ENCODE data around the gene CTAGE8.
"Not testable (repeated sequence)": the region's sequence is repeated elsewhere in the genome, so short reads cannot be mapped to it uniquely, and the experiment has no call there.

- TF ChIP-seq YBX1 (IDR thresholded peaks at IDR 0.05); NFYB (IDR thresholded peaks at IDR 0.05; ENCODE audit: insufficient read depth, low read depth, low read length); POLR2A (IDR thresholded peaks at IDR 0.05; ENCODE audit: low read depth, low read length); ESRRA (IDR thresholded peaks at IDR 0.05; ENCODE audit: low read length); ZZZ3 (IDR thresholded peaks at IDR 0.05; ENCODE audit: control insufficient read depth, insufficient read length, low read depth); FOXM1 (IDR thresholded peaks at IDR 0.05; ENCODE audit: low read depth, low read length); CUX1 (IDR thresholded peaks at IDR 0.05; ENCODE audit: insufficient replicate concordance, low read depth, low read length); CTCF (IDR thresholded peaks at IDR 0.05 in 2 of 3, conservative IDR thresholded peaks at IDR 0.05 in 1 of 3; ENCODE audit: control insufficient read depth in 2 of 3, extremely low read depth in 1 of 3, insufficient read depth in 1 of 3, low read depth in 3 of 3, low read length in 3 of 3); SMARCA5 (IDR thresholded peaks at IDR 0.05): not testable (repeated sequence)
Measured at GRCh38 chr7:144252307-144252706, 16.8 kb downstream of the CTAGE8 start.
